Measurements from ENCODE around the gene KIAA1958.

DNA sequence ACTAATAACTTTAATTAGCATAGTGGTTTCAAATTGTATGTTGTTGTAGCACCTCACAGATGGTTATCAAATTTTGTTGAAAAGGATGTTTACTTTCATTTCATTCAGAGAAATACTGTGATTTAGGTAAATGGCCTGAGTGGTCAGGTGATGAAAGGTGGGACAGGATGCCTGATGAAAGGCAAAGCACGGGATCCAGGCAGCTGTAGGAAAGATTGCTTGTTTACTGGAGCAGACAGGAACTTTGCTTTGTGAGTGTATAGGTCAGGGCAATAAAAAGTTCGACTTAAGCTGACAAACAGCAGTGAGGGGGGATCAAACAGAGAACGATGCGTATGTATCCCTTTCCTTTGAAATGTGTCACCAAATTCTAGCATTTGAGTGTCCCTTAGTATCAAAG is 19.0 kb downstream of the KIAA1958 start:
- TF ChIP-seq POLR2A (IDR thresholded peaks at IDR 0.05; ENCODE audit: low read depth, low read length) (no peak), MYC (IDR thresholded peaks at IDR 0.05; ENCODE audit: insufficient read depth, insufficient read length, insufficient replicate concordance, low read length, severe bottlenecking) (no peak)

All from GM12878 (cell line).